GM19372 (cell line): Measurements from ENCODE around the gene FHL3.
"Not testable (repeated sequence)": the region's sequence is repeated elsewhere in the genome, so short reads cannot be mapped to it uniquely, and the experiment has no call there.

Experiments
- ATAC-seq: cut with Tn5 transposase; IDR thresholded peaks from one replicate; pipeline ENCODE4 v1.9.1; 2021; ENCODE audit warnings: mild to moderate bottlenecking, low read depth, moderate library complexity; ENCODE audit not compliant: unreplicated experiment

Gene FHL3

GRCh38 chr1:37995751-37996345 lies 9.5 kb downstream of the FHL3 start:
- no peak for ATAC-seq

GRCh38 chr1:37994886-37995566 lies 10.3 kb downstream of the FHL3 start:
- ATAC-seq: no peak

DNA sequence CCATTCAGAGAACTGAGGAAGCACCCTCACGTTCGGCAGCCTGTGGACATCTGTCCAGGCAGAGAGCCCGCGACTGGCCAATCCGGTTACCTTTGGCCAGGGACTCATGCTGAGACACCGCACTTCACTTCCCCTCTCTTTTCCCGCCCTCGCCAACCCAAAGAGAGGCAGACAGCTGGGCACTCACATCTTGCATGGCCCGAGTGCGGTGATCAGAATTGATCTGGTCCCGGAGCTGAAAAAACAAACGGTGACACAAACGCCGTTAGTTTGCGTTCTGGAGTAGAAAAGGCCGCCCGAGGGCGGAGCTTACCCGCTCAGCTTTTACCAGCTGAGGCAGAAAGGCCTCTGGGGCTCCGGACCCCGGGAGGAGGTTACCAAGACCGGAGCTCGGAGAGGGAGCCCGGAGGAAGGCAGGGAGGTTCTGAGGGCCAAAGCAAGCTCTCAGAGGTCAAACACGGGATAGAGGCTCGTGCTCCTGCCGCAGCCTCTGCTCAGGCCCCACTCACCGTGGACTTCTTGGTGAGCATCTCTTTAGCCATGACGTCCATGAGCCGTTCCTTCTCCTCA lies 15.9 kb downstream of the FHL3 start:
- ATAC-seq: peak; percentile 6

DNA sequence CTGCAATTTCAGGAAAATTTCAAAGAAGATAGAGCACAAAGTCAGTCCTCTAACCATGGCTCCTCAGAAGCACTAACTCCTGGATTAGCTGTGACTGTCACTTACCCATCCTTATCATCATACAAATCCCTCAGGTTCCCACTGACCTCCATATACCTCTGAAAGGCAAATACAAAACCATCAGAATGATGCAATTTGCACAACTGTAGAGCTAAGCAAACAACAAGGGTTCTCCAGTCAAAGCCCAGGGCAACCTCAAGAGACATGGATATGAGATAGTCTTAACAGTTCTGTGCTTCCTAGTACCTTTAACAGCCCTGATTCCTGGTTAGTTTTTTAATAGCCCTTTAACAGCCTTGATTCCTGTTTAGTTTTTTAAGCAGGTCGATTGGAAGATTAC lies 17.6 kb downstream of the FHL3 start:
- no peak for ATAC-seq

DNA sequence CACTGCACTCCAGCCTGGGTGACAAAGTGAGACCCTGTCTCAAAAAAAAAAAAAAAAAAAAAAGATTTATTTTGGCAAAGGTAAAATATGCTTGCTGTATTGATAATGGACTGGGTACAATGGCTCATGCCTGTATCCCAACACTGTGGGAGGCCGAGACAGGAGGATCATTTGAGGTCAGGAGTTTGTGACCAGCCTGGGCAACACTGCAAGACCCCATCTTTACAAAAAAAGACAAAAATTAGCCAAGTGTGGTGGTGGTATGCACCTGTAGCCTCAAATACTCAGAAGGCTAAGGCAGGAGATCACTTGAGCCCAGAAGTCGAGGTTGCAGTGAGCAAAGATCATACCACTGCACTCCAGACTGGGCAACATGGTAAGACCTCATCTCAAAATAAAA lies 21.8 kb downstream of the FHL3 start:
- no peak for ATAC-seq

DNA sequence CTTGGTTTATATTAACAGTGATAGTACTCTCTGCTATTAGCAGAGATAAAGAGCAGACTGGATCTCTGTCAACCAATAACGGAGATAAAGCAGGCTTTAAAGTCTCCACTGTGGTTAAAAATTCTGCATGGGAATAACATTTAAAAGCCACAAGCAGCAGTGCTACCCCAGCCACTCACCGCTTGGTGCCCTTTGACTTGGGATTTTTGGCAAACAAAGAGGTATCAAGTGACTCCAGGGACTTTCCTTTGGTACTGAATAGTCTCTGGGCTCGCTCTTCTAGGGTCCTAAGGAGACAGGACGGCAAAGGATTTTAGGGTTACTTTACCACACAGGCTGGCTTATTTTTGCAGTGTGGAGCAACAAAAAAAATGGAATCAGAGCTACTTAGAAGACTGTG lies 26.8 kb downstream of the FHL3 start:
- ATAC-seq: no peak

DNA sequence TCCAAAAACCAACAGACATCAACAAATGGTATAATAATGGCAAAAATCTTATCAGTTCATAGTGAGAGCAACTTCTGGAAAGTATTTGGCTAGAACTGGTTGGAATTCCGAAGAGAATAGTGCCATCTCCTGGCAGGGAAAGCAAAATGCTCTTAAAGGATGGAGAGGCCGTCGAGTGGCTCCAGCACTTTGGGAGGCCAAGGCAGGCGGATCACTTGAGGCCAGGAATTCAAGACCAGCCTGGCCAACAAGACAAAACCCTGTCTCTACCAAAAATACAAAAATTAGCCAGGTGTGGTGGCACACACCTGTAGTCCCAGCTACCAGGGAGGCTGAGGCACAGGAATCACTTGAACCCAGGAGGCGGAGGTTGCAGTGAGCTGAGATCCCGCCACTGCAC lies 30.2 kb downstream of the FHL3 start:
- not testable (repeated sequence) for ATAC-seq

- no peak for ATAC-seq
Measured at GRCh38 chr1:37974567-37974966, 30.7 kb downstream of the FHL3 start.

GRCh38 chr1:37973684-37974083 lies 31.6 kb downstream of the FHL3 start:
- ATAC-seq: not testable (repeated sequence)

DNA sequence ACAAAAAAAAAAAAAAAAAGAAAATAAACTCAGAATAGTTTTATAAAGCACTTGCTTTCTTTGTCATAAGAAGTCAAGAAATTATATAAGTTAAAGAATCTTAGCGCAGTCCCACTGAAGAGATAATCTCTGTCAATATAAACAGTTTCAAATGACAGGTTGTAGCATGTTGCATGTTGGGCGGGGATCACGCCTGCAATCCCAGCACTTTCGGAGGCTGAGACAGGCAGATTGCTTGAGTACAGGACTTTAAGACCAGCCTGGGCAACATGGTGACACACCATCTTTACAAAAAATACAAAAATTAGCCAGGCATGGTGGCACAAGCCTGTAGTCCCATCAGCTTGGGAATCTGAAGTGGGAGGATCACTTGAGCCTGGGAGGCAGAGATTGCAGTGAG lies 40.0 kb downstream of the FHL3 start:
- no peak for ATAC-seq

DNA sequence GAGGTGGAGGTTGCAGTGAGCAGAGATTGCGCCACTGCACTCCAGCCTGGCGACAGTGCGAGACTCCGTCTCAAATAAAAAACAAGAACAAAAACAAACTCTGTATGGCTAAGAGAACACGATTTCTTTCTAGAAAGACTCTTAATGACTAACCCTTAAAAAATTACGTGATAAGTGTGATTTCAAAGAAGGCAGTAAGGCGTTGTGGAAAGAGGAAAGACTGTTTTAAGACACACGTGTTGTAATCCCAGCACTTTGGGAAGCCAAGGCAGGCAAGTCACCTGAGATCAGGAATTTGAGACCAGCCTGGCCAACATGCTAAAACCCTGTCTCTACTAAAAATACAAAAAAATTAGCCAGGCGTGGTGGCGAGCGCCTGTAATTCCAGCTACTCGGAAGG lies 41.2 kb downstream of the FHL3 start:
- ATAC-seq: not testable (repeated sequence)

- ATAC-seq: no peak
Measured at GRCh38 chr1:37958690-37959089, 46.6 kb downstream of the FHL3 start.

- no peak for ATAC-seq
Measured at GRCh38 chr1:37955685-37956084, 49.6 kb downstream of the FHL3 start.

DNA sequence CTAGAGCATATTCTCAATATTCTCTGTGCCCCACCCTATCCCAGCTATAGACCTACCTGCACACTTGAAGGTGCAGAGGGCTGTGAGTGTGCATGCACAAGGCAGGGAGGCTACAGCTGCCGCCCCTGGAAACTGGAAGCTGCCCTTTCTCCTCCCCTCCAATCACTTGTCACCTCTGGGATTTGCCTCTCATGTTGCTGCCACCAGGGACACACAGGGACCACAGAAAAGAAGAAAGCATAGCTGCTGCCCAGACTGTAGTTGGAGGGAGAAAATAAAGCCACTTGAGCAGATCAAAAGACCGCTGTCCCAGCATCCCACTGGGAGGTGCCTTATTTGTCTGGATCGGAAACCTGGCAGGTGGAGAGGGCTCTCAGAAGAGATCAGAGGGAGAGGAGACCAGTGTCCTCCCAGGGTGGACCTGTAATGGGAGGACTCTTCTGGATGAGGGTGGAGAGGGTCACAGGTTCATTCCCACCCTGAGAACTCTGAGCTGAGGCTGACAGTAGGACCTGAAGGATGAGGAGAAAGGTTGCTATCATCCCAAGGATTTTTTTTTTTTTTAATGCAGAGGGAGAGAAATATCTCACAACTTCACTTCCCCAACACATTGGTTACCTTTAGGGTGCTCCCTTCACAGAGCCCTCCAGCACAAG lies 50.9 kb downstream of the FHL3 start:
- no peak for ATAC-seq

- ATAC-seq: no peak
Measured at GRCh38 chr1:37952738-37953137, 52.6 kb downstream of the FHL3 start.

DNA sequence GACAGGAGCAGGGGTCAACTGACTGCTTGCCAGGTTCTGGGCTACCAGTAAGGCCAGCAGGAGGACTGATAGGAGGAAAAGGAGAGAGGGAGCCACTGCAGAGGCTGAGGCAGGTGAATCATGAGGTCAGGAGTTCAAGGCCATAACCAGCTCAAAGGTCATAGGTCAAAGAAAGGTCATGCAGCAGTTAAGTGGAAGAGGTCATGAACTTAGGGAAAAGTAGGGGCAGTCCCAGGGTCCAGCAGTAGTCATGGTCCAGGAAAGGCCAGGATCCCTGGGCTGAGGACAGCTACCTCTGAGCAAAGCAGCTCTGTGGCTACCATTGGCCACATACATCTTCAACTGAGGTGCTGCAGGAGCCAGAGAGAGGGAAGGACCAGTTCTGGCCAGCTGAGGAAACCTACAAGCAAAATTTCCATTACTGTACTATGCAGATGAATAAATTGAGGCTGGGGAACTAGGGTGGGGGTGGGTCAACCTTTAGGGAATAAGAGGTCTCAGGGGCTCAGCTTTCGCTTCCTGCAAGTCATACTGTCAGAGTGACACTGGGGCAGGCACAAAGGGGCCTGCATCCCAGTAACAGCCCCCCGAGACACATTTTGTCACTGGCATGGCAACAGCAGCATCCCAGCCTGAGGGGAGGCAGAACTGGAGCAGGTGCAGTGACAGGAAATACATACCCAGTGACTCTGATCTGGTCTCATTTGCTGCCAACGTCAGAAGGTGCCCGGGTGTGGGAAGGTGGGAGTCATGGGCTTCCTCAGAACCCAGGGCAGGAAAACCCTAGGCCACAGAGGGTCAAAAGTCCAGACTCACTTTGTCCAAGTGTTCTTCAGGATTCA lies 53.3 kb downstream of the FHL3 start:
- no peak for ATAC-seq

GRCh38 chr1:37951041-37951782 lies 54.1 kb downstream of the FHL3 start:
- no peak for ATAC-seq

- no peak for ATAC-seq
Measured at GRCh38 chr1:37949524-37950152, 55.7 kb downstream of the FHL3 start.

DNA sequence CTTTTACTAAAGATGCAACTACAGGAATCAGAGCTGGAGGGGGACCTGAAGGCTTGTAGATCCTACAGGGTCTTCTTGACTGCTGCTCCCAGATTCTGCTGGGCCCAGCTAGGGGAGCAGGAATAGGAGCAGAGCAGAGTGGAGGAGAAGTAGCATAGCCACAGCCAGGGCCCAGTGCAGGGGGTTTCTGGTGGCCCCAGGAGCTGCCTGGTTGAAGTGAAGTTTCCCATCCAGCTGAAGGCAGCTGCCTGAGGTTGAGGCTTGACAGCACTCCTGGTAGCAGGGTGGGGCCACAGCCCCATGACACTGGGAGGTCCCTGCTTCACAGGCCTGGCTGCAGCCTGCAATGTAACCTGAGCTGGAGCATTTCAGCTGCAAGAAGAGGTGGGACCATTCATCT lies 56.5 kb downstream of the FHL3 start:
- ATAC-seq: no peak

DNA sequence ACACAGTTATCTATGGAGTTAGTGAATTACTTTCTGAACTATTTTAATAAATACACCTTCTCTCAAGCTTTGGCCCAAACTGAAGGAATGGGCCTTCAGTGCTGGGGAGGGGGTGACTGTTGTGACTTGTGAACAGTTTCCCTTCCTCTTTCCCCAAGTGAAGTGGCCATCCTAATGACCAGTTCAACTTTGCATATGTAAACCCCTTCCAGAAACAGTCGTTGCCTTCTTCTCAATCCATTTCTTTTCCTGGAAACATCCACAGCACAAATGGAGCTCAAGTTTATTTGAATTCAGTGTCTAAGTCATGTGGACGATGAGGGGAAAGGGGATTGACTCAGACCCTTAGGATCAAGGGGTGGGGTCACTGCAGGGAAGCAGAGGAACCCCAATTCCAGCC lies 57.1 kb downstream of the FHL3 start:
- no peak for ATAC-seq
